HFFc6 (cell line): ENCODE results near the gene RBFOX2. TPM values are rescaled to one million over a fixed set of nuclear protein-coding genes. Genes with fewer than 3 reads are reported as not detected.
A peak's percentile ranks its signal among the peaks of the same experiment; 100 is the strongest.

Experiments used
- DNase-seq: peaks from one replicate; pipeline ENCODE4 v3.0.0-alpha.2; 2018
- H3K27ac Mint-ChIP-seq: 2 replicates; pipeline ENCODE4 v1.8.0; 2020; ENCODE audit warnings: mild to moderate bottlenecking, mixed read lengths
- H3K27me3 Mint-ChIP-seq: 2 replicates; pipeline ENCODE4 v1.8.0; 2021; ENCODE audit warnings: mild to moderate bottlenecking, moderate library complexity, mixed read lengths; ENCODE audit not compliant: insufficient read depth
- H3K36me3 Mint-ChIP-seq: 2 replicates; pipeline ENCODE4 v1.8.0; 2021; ENCODE audit warnings: low read depth, mixed read lengths
- H3K4me1 Mint-ChIP-seq: 2 replicates; pipeline ENCODE4 v1.8.0; 2020; ENCODE audit warnings: low read depth, mixed read lengths
- H3K4me3 Mint-ChIP-seq: 2 replicates; pipeline ENCODE4 v1.8.0; 2020; ENCODE audit warnings: mild to moderate bottlenecking, moderate library complexity, mixed read lengths
- H3K9me3 Mint-ChIP-seq: 2 replicates; pipeline ENCODE4 v1.8.0; 2020; ENCODE audit warnings: mild to moderate bottlenecking, mixed read lengths
- CTCF ChIP-seq: fragments of 200-600 bp; sonication (generic); IDR thresholded peaks from 2 replicates; pipeline ENCODE4 v1.5.0; 2021; ENCODE audit warnings: antibody characterized with exemption, mild to moderate bottlenecking
- total RNA-seq, 6 experiments: library from RNA; stranded (reverse); fragmentation: NEBNext Ultra II Directional; extraction: Animal tissue kit (Norgen Biotek cat#: 25700); gene quantifications; 2 replicates in 1 of 6; 3 replicates in 5 of 6; pipeline ENCODE4 v1.2.3, GENCODE V29; 2021

RBFOX2 gene
- total RNA-seq, 6 experiments from 2014 or later, result 139 to 165 (median 155) TPM

GRCh38 chr22:35868938-35869337 is 159.7 kb downstream of the RBFOX2 start:
- peaks cover 4% of the 10 kb centered on the region; the same call in 1 of the 2 replicates for H3K36me3 Mint-ChIP-seq
- DNase-seq, result peak; percentile 4
- peaks cover 42% of the 10 kb centered on the region for H3K4me1 Mint-ChIP-seq
- H3K4me3 Mint-ChIP-seq, result no peak overlapping the region
- H3K27ac Mint-ChIP-seq, result no peak overlapping the region
- H3K27me3 Mint-ChIP-seq, result no peaks in the 10 kb centered on the region; the same call in 1 of the 2 replicates
- TF ChIP-seq CTCF, result no peak
- no peaks in the 10 kb centered on the region for H3K9me3 Mint-ChIP-seq

- DNase-seq, result no peak
- Mint-ChIP-seq H3K27ac (no peak overlapping the region), H3K27me3 (no peaks in the 10 kb centered on the region), H3K9me3 (no peaks in the 10 kb centered on the region), H3K4me1 (peaks cover 42% of the 10 kb centered on the region), H3K4me3 (no peak overlapping the region), H3K36me3 (0 out of 2 replicates have a peak, but pooled peaks cover 4% of the 10 kb centered on the region)
- TF ChIP-seq CTCF, result no peak
Measured at GRCh38 chr22:35866651-35867050, 162.0 kb downstream of the RBFOX2 start.

- no peak for DNase-seq
- Mint-ChIP-seq H3K27ac (no peak overlapping the region), H3K4me3 (no peak overlapping the region), H3K36me3 (0 out of 2 replicates have a peak, but pooled peaks cover 4% of the 10 kb centered on the region), H3K9me3 (no peaks in the 10 kb centered on the region), H3K27me3 (no peaks in the 10 kb centered on the region), H3K4me1 (peaks cover 35% of the 10 kb centered on the region)
- TF ChIP-seq CTCF, result no peak
Measured at GRCh38 chr22:35864545-35865165, 164.0 kb downstream of the RBFOX2 start.

GRCh38 chr22:35863432-35863831 is 165.2 kb downstream of the RBFOX2 start:
- Mint-ChIP-seq H3K27ac (no peak overlapping the region), H3K4me3 (no peak overlapping the region), H3K36me3 (no peaks in the 10 kb centered on the region), H3K4me1 (peaks cover 34% of the 10 kb centered on the region), H3K9me3 (no peaks in the 10 kb centered on the region), H3K27me3 (no peaks in the 10 kb centered on the region)
- no peak for DNase-seq
- no peak for TF ChIP-seq CTCF

GRCh38 chr22:35862697-35863096 is 165.9 kb downstream of the RBFOX2 start:
- DNase-seq, result no peak
- no peak overlapping the region for H3K4me3 Mint-ChIP-seq
- TF ChIP-seq CTCF, result no peak

More at GRCh38 chr22:35862697-35863096, 165.9 kb downstream of the RBFOX2 start:
- Mint-ChIP-seq H3K4me1 (peaks cover 34% of the 10 kb centered on the region), H3K27me3 (no peaks in the 10 kb centered on the region), H3K27ac (no peak overlapping the region), H3K36me3 (no peaks in the 10 kb centered on the region), H3K9me3 (no peaks in the 10 kb centered on the region)
